Gastroesophageal sphincter (tissue), 4 donors: ENCODE measurements around the gene CTTN. TPM values are rescaled to one million over a fixed set of nuclear protein-coding genes. Genes with fewer than 3 reads are reported as not detected.

ENCODE experiments used
- ATAC-seq: fragments of 150-250 bp; one replicate; pipeline ENCODE4 v1.9.1; 2016; ENCODE audit warnings: mild to moderate bottlenecking, moderate library complexity
- H3K27ac ChIP-seq, 4 donors: fragments of 200-600 bp; sonication (generic) in 3 of 4; 1 replicate in 3 of 4; 2 replicates in 1 of 4; pipeline ENCODE4 v1.5.1; 2016 to 2019
- H3K27me3 ChIP-seq: fragments of 200-600 bp; sonication (generic); one replicate; pipeline ENCODE4 v1.5.1; 2019
- H3K36me3 ChIP-seq, 2 donors: fragments of 200-600 bp; sonication (generic); one replicate each; pipeline ENCODE4 v1.5.1; 2019; ENCODE audit warnings: control low read depth in 1 of 2
- H3K4me1 ChIP-seq, 3 donors: fragments of 200-600 bp; sonication (generic); 1 replicate in 2 of 3; 2 replicates in 1 of 3; pipeline ENCODE4 v1.5.1; 2016 to 2019; ENCODE audit warnings: control low read depth in 2 of 3
- H3K4me3 ChIP-seq, 2 donors: fragments of 200-600 bp; sonication (generic); one replicate each; pipeline ENCODE4 v1.5.1; 2019; ENCODE audit warnings: mild to moderate bottlenecking in 1 of 2, moderate library complexity in 1 of 2
- H3K9me3 ChIP-seq, 3 donors: fragments of 200-600 bp; sonication (generic); one replicate each; pipeline ENCODE4 v1.5.1; 2017 to 2019; ENCODE audit warnings: control low read depth in 2 of 3
- CTCF ChIP-seq, 4 experiments: fragments of 200-600 bp in 2 of 4; fragments of 450-650 bp in 2 of 4; sonication (generic) in 1 of 4; IDR thresholded peaks; one replicate each; pipeline ENCODE4 v1.5.1; 2017 to 2019; ENCODE audit warnings: antibody characterized with exemption in 4 of 4, mild to moderate bottlenecking in 2 of 4, moderate library complexity in 2 of 4
- EP300 ChIP-seq: sonication (generic); formaldehyde crosslinking; IDR thresholded peaks from one replicate; pipeline ENCODE4 v1.6.1; 2017; ENCODE audit warnings: antibody characterized with exemption, mild to moderate bottlenecking
- POLR2A ChIP-seq, 2 donors: fragments of 450-650 bp; IDR thresholded peaks; one replicate each; pipeline ENCODE4 v1.6.1; 2017; ENCODE audit warnings: antibody characterized with exemption in 2 of 2, mild to moderate bottlenecking in 2 of 2, moderate library complexity in 1 of 2
- POLR2AphosphoS5 ChIP-seq: sonication (generic); formaldehyde crosslinking; IDR thresholded peaks from one replicate; pipeline ENCODE4 v1.6.1; 2017; ENCODE audit warnings: antibody characterized with exemption
- WGBS, 2 donors: methylation state at CpG; one replicate each; pipeline ENCODE4 v1.1.5; 2018; ENCODE audit warnings: low coverage in 1 of 2; 5-methylcytosine and 5-hydroxymethylcytosine counted together
- total RNA-seq, 4 donors: library from RNA; depleted of rRNA; stranded (reverse); fragments of >200 nt; gene quantifications; one replicate each; pipeline ENCODE4 v1.1.0, GENCODE V29; 2016

CTTN gene
- total RNA-seq, 4 donors from 2014 or later: 164 to 316 (median 179) TPM

- Histone ChIP-seq H3K36me3 (peaks cover 0 to 84% of the 10 kb centered on the region in 2 donors), H3K9me3 (no peaks in the 10 kb centered on the region), H3K4me3 (no peak overlapping the region), H3K4me1 (no peaks in the 10 kb centered on the region), H3K27me3 (no peaks in the 10 kb centered on the region), H3K27ac (no peak overlapping the region)
- ATAC-seq: no peak
- WGBS, 2 donors: 70 to 87% methylated on average over 2 of the region's 2 CpGs
- no peak for TF ChIP-seq CTCF (IDR thresholded peaks at IDR 0.05)
- TF ChIP-seq POLR2A (IDR thresholded peaks at IDR 0.05): no peak
- no peak for TF ChIP-seq POLR2AphosphoS5
- TF ChIP-seq EP300: no peak
These were observed 45.0 kb upstream of the CTTN start for GRCh38 chr11:70353329-70353728.

GRCh38 chr11:70353900-70354568 is 44.3 kb upstream of the CTTN start:
- ATAC-seq: no peak
- Histone ChIP-seq H3K36me3 (peaks cover 0 to 84% of the 10 kb centered on the region in 2 donors), H3K4me3 (no peak overlapping the region), H3K27me3 (no peaks in the 10 kb centered on the region), H3K27ac (no peak overlapping the region), H3K9me3 (no peaks in the 10 kb centered on the region), H3K4me1 (no peaks in the 10 kb centered on the region)
- 91 to 100% methylated on average over 2 to 14 of the region's 19 CpGs for WGBS, 2 donors
- TF ChIP-seq EP300: no peak
- no peak for TF ChIP-seq CTCF (IDR thresholded peaks at IDR 0.05)
- no peak for TF ChIP-seq POLR2A (IDR thresholded peaks at IDR 0.05)
- no peak for TF ChIP-seq POLR2AphosphoS5

- H3K36me3 ChIP-seq: peaks cover 0 to 84% of the 10 kb centered on the region in 2 donors
- TF ChIP-seq EP300 (no peak), CTCF (IDR thresholded peaks at IDR 0.05) (no peak), POLR2AphosphoS5 (no peak), POLR2A (IDR thresholded peaks at IDR 0.05) (no peak)
- ATAC-seq: no peak
- H3K27me3 ChIP-seq: no peaks in the 10 kb centered on the region
- H3K27ac ChIP-seq: no peak overlapping the region
- no peaks in the 10 kb centered on the region for H3K9me3 ChIP-seq
- 86 to 96% methylated on average over 2 of the region's 2 CpGs for WGBS, 2 donors
- no peak overlapping the region for H3K4me3 ChIP-seq
- H3K4me1 ChIP-seq: no peaks in the 10 kb centered on the region
These were observed 43.7 kb upstream of the CTTN start for GRCh38 chr11:70354629-70355028.

GRCh38 chr11:70358753-70359152 is 39.6 kb upstream of the CTTN start:
- H3K4me3 ChIP-seq: no peak overlapping the region
- no peak for TF ChIP-seq EP300
- no peak for TF ChIP-seq CTCF (IDR thresholded peaks at IDR 0.05)
- no peak for TF ChIP-seq POLR2A (IDR thresholded peaks at IDR 0.05)
- TF ChIP-seq POLR2AphosphoS5: no peak
- ATAC-seq: no peak
- H3K4me1 ChIP-seq: no peaks in the 10 kb centered on the region
- no peaks in the 10 kb centered on the region for H3K9me3 ChIP-seq
- H3K36me3 ChIP-seq: peaks cover 0 to 86% of the 10 kb centered on the region in 2 donors
- no peaks in the 10 kb centered on the region for H3K27me3 ChIP-seq
- H3K27ac ChIP-seq: no peak overlapping the region
- WGBS, 2 donors: 67 to 88% methylated on average over 6 to 11 of the region's 11 CpGs
